GM10248 (cell line): ENCODE data around the gene CETP.

Experiments used
- CTCF ChIA-PET: fragments of 300-600 bp; sonication (Branson Sonifier 250); formaldehyde crosslinking; extraction: SDS; loops from one replicate; lab custom pipeline; 2021; ENCODE audit warnings: antibody characterized with exemption; lab: Yijun Ruan, JAX
- POLR2A ChIA-PET: fragments of 350-650 bp; sonication (Branson Sonifier 250); formaldehyde crosslinking; extraction: SDS; loops from one replicate; lab custom pipeline; 2020; ENCODE audit warnings: antibody characterized with exemption; lab: Yijun Ruan, JAX
- DNase-seq: peaks from one replicate; pipeline ENCODE4 v3.0.0; 2012; ENCODE audit errors: extremely low spot score
- TF ChIP-seq, protein P1 (sequence below): IDR thresholded peaks from 2 replicates; pipeline ENCODE4 v1.5.1; 2012; ENCODE audit warnings: mild to moderate bottlenecking, low read depth; ENCODE audit errors: extremely low read depth, missing control alignments, control extremely low read depth

Gene CETP, protein sequence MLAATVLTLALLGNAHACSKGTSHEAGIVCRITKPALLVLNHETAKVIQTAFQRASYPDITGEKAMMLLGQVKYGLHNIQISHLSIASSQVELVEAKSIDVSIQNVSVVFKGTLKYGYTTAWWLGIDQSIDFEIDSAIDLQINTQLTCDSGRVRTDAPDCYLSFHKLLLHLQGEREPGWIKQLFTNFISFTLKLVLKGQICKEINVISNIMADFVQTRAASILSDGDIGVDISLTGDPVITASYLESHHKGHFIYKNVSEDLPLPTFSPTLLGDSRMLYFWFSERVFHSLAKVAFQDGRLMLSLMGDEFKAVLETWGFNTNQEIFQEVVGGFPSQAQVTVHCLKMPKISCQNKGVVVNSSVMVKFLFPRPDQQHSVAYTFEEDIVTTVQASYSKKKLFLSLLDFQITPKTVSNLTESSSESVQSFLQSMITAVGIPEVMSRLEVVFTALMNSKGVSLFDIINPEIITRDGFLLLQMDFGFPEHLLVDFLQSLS

DNA sequence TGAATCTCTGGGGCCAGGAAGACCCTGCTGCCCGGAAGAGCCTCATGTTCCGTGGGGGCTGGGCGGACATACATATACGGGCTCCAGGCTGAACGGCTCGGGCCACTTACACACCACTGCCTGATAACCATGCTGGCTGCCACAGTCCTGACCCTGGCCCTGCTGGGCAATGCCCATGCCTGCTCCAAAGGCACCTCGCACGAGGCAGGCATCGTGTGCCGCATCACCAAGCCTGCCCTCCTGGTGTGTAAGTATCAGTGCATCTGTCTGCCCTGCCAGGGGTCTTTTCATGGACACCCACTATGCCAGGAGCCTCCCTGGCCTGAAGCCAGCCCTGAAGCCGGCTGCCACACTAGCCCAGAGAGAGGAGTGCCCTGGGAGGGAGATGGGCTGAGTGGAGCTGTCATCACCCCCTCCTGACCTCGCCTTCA, at the start of gene CETP:
Gene CETP (plus strand): TSS at position 100 of the 431 bp plus-strand sequence. CDS start 30 bp downstream, at position 130.
- TF ChIP-seq, protein P1, sequence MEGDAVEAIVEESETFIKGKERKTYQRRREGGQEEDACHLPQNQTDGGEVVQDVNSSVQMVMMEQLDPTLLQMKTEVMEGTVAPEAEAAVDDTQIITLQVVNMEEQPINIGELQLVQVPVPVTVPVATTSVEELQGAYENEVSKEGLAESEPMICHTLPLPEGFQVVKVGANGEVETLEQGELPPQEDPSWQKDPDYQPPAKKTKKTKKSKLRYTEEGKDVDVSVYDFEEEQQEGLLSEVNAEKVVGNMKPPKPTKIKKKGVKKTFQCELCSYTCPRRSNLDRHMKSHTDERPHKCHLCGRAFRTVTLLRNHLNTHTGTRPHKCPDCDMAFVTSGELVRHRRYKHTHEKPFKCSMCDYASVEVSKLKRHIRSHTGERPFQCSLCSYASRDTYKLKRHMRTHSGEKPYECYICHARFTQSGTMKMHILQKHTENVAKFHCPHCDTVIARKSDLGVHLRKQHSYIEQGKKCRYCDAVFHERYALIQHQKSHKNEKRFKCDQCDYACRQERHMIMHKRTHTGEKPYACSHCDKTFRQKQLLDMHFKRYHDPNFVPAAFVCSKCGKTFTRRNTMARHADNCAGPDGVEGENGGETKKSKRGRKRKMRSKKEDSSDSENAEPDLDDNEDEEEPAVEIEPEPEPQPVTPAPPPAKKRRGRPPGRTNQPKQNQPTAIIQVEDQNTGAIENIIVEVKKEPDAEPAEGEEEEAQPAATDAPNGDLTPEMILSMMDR, result no peak
- DNase-seq, result no peak
- ChIA-PET POLR2A (no interaction called here), CTCF (interaction anchor here (1.2 to 16.9 kb wide), 7 partner anchors 9 to 122 kb away, joined by 3 to 376 read pairs (median 53); partner anchors contain the start of genes NLRC5 and SLC12A3)

DNA sequence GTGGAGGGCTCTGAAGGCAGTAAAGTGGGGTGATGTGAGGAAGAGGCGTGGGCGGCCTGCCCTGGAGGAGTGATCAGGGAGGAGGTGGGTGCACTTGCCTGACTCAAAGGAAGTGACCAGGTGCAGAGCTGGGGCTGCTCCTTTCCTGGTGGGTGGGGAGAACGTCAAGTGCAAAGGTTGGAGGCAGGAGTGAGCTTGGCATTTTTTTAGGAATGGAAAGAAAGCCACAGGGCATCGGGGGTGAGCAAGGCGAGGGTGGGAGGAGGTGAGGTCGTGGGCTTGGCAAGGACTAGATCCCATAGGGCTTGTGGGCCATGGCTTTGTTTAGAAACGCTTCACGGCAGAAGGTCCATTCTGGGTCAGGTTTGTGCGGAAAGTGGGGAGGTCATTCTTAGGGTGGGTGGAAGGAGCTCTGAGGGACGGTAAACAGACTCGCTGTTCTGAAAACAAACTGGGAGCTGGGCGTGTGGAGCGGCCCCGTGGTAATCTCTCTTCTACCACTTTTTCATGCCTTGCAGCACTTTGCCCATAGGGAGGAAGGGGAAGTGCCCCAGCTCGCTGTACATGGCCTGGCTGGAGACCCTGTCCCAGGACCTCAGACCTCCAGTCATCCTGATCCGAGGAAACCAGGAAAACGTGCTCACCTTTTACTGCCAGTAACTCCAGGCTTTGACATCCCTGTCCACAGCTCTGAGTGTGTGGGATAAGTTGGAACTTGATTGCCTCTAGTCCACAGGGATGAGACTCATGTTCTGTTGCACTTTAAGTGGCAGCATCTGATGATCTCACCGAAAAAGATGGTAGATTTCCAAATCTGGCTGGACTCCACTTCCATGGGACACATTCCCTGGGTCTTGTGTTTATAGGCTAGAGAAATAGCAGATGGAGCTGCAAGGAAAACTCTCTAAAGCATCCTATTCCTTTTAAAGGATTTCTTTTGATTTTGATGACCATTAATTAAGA, 48.7 kb upstream of the CETP start:
- peak; percentile 47 for DNase-seq
- TF ChIP-seq, protein P1, result no peak
- ChIA-PET POLR2A (interaction anchor here (4.3 kb wide), 1 partner anchor 19 kb away, joined by 24 read pairs; the partner anchor contains the start of gene HERPUD1), CTCF (interaction anchor here (0.7 to 2.9 kb wide), 5 partner anchors 11 to 172 kb away, joined by 3 to 12 read pairs (median 4); no protein-coding TSS in a partner anchor)

DNA sequence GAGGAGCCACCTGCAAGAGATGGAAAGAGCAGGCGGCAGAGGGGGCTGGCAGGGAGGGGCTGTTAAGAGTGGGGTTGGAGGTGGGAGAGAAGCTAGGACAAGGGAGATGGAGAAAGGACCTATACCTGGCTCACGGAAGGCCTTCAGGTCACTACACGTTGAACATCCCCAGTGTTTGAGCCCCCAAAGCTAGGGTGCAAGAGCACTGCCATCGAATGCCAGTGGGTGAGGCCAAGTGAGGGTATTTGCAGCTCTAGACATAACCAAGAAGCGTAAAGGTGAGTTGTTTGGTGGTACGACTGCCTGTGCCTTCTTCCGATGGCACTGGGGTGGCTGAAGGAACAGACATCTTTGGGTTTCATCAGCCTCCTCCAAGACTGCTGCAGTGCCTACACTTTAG, 46.9 kb upstream of the CETP start:
- CTCF ChIA-PET, result interaction anchor here (1.0 to 2.9 kb wide), 2 partner anchors 11 to 47 kb away, joined by 3 to 12 read pairs; no protein-coding TSS in a partner anchor
- POLR2A ChIA-PET, result no interaction called here
- TF ChIP-seq, protein P1, result no peak
- no peak for DNase-seq

DNA sequence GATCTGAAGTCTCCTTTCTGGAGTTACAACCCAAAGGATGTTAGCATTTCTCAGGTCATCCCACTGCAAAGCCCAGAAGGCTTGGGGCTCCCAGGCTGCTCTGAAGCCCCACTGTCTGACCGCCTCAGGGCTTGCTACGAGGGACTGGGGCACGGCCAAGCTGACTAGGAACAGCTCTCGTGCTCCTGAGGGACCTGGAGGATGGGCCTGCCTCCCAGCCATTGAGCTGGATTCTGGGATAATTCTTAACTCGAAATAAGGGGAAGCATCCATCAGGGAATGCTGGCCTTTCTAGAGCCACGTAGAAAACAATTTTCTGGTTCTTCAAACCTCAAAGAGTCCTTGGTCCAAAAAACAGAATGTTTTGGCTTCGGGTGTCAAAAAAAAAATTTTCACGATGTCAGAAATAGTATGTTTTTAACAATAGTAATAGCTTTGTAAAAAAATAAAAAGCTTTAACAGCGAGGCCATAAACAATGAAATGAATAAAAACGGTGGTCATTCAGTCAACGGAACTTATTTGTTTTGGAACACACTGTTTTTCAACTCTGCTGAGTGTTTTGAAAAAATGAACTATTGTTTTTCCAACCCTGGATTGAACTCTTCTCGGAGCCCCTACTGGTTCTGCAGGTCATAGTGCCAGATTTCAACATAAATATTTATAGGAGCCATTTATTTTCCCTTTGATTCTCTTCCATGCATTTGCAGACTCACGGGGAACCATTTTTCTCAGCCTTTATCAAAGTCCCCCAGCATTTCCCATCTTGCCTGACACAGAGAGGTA, 46.2 kb upstream of the CETP start:
- DNase-seq, result no peak
- ChIA-PET CTCF (interaction anchor here (0.9 to 1.0 kb wide), 2 partner anchors 12 to 47 kb away, joined by 3 read pairs; partner anchors contain the start of gene CETP), POLR2A (interaction anchor here (0.6 kb wide), 3 partner anchors 11 to 52 kb away, joined by 3 to 10 read pairs (median 4); no protein-coding TSS in a partner anchor)
- TF ChIP-seq, protein P1, result no peak

DNA sequence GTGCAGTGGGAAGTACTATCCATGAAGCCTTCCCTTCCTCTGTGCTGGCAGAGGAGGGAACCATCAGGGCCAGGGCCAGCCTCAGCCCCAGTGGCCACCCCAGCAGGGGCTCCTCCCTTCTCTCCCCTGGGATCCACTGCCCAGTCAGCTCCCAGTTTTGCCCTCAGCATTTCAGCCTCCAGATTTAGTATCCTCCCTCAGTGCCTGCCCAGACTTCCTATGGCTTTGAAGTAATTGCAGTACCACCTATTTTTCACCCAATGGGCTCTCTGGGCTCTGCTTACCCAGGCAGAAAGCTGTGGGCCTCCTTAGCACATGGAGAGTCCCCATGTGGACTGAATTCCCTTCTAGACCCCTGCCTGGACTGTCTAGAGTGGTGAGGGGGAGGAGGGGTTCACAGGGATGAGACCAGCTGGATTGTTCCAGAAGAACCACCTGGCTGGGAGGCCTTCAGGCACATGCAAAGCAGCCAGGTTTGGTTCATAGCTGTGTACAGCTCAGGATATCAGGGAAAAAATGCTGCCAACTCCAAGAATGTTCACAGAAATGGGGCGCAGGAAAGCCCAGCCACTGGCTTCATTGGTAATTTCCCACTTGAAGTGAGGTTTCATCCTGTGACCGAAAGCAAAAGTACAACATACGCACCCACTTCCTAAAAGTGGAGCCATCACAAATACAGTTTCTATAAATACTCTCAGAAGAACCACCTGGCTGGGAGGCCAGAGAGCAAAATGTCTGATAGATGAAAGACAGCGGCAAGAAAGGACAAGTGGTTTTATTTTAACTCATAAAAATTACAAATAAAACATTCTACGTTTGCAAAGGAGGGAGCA, 45.0 kb upstream of the CETP start:
- POLR2A ChIA-PET, result interaction anchor here (1.2 to 6.6 kb wide), 2 partner anchors 8 to 16 kb away, joined by 10 to 60 read pairs; partner anchors contain the start of gene HERPUD1
- TF ChIP-seq, protein P1, result no peak
- peak; percentile 78 for DNase-seq
- CTCF ChIA-PET, result interaction anchor here (0.6 to 1.1 kb wide), 2 partner anchors 28 to 49 kb away, joined by 3 read pairs; no protein-coding TSS in a partner anchor
